Measurements from ENCODE around the gene CEP95.
"Not testable (repeated sequence)": the region's sequence is repeated elsewhere in the genome, so short reads cannot be mapped to it uniquely, and the experiment has no call there.

The CEP95 gene

DNA sequence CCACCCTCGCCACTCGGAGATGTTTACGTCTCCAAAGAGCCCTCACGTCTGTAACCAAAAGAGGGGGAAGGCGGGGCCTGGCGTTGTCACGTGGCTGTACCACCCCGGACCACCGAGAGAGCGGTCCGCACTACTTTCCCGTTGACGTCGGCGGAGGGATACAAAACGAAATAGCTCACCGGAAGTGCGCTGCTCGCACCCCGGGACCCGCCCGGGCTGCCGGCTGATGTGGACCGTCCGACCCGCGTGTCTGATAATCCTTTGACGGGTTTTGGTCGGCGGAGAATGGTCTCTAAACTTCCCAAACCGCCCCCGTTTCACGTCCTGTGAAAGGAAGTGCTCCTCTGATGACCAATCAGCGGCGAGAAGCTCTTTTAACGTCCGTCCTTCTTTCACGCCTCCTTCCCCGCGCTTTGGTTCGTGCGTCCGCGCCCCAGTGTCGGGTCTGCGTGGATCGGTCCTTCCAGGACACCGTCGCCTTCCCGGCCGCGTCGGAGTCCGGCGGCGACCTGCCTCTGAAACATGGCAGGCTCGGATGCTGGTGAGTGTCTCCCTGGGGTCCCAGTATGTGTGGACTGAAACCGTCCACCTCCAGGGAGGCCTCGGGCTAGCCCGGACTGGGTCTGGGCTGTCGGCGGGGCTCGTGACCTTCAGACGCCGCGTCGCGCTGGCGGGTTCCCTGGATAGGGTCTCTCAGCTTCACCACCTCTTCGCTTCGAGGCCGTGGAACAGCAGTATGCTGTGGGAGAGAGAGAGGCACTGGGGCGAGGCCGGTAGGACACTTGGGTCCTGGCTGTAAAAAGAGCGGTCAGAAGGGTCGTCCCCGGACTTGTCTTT, at the start of gene CEP95:
CEP95 (plus strand) TSS at position 402 of the 837 bp plus-strand sequence; CDS start at position 523, 121 bp downstream.
- DNase-seq: peak; percentile 97 to 99

DNA sequence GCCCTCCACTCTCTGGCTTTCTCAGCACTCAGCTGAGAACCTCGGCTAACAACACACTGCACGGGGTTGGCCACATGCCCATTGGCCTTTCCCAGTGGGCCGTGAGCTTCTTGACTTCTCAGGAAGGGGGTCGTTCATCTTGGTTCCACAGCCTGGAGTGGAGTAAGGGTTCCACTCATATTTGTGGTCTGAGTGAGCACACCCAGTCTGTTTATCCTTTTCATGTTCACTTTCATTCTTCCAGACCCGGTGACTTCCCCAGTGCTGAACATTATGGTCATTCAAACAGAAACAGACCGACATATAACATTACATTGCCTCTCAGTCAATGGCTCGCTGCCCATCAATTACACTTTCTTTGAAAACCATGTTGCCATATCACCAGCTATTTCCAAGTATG, 49.6 kb upstream of the CEP95 start:
- no peak for DNase-seq

GRCh38 chr17:64458756-64459155, 48.0 kb upstream of the CEP95 start:
- no peak for DNase-seq

GRCh38 chr17:64459284-64459747, 47.5 kb upstream of the CEP95 start:
- no peak for DNase-seq

GRCh38 chr17:64459818-64460217, 47.0 kb upstream of the CEP95 start:
- not testable (repeated sequence) for DNase-seq

- no peak for DNase-seq
Observed at GRCh38 chr17:64460955-64461354, 45.8 kb upstream of the CEP95 start.

- no peak for DNase-seq
Observed at GRCh38 chr17:64461788-64462187, 45.0 kb upstream of the CEP95 start.

- DNase-seq: no peak
Observed at GRCh38 chr17:64466019-64466735, 40.6 kb upstream of the CEP95 start.

DNA sequence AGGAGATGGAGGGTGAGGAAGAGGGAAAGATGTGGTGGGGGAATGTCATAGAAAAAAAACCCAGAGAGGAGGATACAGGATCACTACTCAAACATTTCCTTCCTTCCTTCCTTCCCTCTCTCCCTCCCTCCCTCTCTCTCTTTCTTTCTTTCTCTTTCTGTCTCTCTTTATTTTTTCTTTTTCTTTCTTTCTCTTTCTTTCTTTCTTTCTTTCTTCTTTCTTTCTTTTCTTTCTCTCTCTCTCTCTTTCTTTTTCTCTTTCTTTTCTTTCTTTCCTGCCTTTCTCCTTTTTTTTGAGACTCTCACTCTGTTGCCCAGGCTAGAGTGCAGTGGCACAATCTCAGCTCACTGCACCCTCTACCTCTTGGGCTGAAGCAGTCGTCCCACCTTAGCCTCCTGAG, 39.9 kb upstream of the CEP95 start:
- not testable (repeated sequence) for DNase-seq

GRCh38 chr17:64470625-64471024, 36.2 kb upstream of the CEP95 start:
- DNase-seq: no peak

DNA sequence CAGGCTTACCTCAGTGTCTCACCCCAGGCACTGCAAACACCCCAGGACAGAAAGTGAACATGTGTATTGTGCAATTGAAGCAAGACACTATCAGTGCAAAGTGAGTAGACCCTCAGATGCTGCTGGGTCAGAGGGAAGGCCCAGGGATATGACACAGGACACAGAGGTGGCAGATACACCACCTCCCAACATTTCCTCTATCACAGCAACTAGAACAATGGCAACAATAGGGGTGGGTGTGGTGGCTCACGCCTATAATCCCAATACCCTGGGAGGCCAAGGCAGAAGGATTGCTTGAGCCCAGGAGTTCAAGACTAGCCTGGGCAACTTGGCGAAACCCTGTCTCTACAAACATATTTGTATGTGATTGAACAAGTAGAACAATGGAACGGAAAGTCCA, 35.3 kb upstream of the CEP95 start:
- no peak for DNase-seq

DNA sequence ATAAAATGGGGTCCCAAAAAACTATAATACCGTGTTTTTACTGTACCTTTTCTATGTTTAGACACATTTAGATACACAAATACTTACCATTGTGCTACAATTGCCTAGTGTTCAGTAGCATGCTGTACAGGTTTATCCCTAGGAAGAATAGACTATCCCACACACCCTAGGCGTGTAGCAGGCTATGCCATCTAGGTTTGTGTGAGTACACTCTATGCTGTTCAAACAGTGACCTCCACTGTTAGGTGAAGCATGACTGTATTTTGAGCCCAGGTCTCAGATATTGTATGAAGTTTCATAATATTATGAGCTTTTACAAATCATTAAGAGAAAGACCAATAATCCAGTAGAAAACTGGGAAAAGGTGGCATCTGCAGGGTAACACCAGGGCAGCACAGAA, 34.2 kb upstream of the CEP95 start:
- no peak for DNase-seq

GRCh38 chr17:64477849-64478248, 28.9 kb upstream of the CEP95 start:
- DNase-seq: no peak

GRCh38 chr17:64480951-64481350, 25.8 kb upstream of the CEP95 start:
- DNase-seq: no peak

GRCh38 chr17:64484380-64484779, 22.4 kb upstream of the CEP95 start:
- DNase-seq: no peak

DNA sequence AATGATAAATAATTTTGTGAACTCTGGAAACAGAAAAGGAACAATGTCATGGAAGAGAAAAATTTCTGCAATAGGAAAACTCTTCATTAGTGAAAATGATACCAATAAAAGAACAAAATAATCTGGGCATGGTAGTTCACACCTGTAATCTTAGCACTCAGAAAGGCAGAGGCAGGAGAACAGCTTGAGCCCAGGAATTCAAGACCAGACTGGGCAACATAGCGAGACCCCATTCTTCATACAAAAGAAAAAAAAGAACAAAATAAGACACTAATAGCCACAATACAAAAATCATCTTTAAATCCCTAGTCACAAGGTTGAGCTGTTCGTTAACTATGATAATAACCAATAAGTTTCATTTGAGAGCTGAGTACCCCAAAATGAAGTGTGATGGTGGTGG, 18.5 kb upstream of the CEP95 start:
- DNase-seq: no peak

- peak in 1 of 2 experiments; percentile 35 for DNase-seq
Observed at GRCh38 chr17:64491034-64491860, 15.5 kb upstream of the CEP95 start.

- DNase-seq: no peak
Observed at GRCh38 chr17:64491994-64492393, 14.8 kb upstream of the CEP95 start.

- DNase-seq: no peak
Observed at GRCh38 chr17:64492481-64493109, 14.2 kb upstream of the CEP95 start.

GRCh38 chr17:64494121-64494520, 12.7 kb upstream of the CEP95 start:
- DNase-seq: no peak

GRCh38 chr17:64495300-64495699, 11.5 kb upstream of the CEP95 start:
- not testable (repeated sequence) for DNase-seq

- no peak for DNase-seq
Observed at GRCh38 chr17:64496348-64496785, 10.4 kb upstream of the CEP95 start.
